H1 (cell line): ENCODE results near the gene IGF2BP3.

Experiments used
- CBX8 ChIP-seq: fragments of 300-800, 300-1000 bp; sonication (generic); IDR thresholded peaks from 2 replicates; pipeline ENCODE4 v1.7.1; 2016; ENCODE audit warnings: low read depth, low read length, borderline replicate concordance
- CHD2 ChIP-seq: IDR thresholded peaks from 2 replicates; pipeline ENCODE4 v1.6.1; 2012; ENCODE audit warnings: low read length, improper control_type of control experiment
- EZH2 ChIP-seq: fragments of 200-600 bp; sonication (generic); IDR thresholded peaks from 2 replicates; pipeline ENCODE4 v1.7.1; 2012; ENCODE audit warnings: low read depth, mild to moderate bottlenecking, moderate library complexity, low read length, inconsistent platforms; ENCODE audit not compliant: severe bottlenecking
- JUN ChIP-seq: IDR thresholded peaks from 2 replicates; pipeline ENCODE4 v1.6.1; 2011; ENCODE audit warnings: low read depth, mild to moderate bottlenecking, improper control_type of control experiment, low read length
- KDM1A ChIP-seq: fragments of 200-600, 300-600 bp; sonication (generic); IDR thresholded peaks from 2 replicates; pipeline ENCODE4 v1.7.1; 2016; ENCODE audit warnings: mild to moderate bottlenecking, low read length, borderline replicate concordance
- POLR2A ChIP-seq, 2 experiments: IDR thresholded peaks; 1 replicate in 1 of 2; 2 replicates in 1 of 2; pipeline ENCODE4 v1.6.1; 2011; ENCODE audit warnings: low read depth in 2 of 2, low read length in 2 of 2, mild to moderate bottlenecking in 2 of 2; ENCODE audit errors: control extremely low read depth in 1 of 2
- POLR2AphosphoS5 ChIP-seq: IDR thresholded peaks from 2 replicates; pipeline ENCODE4 v1.6.1; 2011; ENCODE audit warnings: low read depth, low read length
- TF ChIP-seq, protein P1 (sequence below), 3 experiments: IDR thresholded peaks; 1 replicate in 2 of 3; 2 replicates in 1 of 3; pipeline versions ENCODE4 v1.5.1 to v1.6.1; 2011; ENCODE audit warnings: low read length in 3 of 3, mild to moderate bottlenecking in 3 of 3, inconsistent platforms in 2 of 3, low read depth in 1 of 3, moderate library complexity in 1 of 3; ENCODE audit not compliant: insufficient read depth in 1 of 3; ENCODE audit errors: control extremely low read depth in 1 of 3

DNA sequence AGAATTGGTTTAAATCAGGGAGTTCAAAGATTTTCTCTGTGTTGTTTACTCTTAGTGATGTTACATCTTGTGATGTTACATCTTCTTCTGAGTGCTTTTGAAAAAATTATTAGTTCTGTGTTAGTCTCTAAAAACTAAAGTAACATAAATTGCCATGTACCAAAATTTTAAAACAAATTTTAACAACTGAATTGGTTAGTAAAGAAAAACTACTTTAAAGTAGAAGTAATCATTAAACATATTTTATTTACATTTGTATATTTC, 5.2 kb upstream of the IGF2BP3 start:
- TF ChIP-seq JUN, result no peak
- TF ChIP-seq, protein P1, sequence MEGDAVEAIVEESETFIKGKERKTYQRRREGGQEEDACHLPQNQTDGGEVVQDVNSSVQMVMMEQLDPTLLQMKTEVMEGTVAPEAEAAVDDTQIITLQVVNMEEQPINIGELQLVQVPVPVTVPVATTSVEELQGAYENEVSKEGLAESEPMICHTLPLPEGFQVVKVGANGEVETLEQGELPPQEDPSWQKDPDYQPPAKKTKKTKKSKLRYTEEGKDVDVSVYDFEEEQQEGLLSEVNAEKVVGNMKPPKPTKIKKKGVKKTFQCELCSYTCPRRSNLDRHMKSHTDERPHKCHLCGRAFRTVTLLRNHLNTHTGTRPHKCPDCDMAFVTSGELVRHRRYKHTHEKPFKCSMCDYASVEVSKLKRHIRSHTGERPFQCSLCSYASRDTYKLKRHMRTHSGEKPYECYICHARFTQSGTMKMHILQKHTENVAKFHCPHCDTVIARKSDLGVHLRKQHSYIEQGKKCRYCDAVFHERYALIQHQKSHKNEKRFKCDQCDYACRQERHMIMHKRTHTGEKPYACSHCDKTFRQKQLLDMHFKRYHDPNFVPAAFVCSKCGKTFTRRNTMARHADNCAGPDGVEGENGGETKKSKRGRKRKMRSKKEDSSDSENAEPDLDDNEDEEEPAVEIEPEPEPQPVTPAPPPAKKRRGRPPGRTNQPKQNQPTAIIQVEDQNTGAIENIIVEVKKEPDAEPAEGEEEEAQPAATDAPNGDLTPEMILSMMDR (IDR thresholded peaks at IDR 0.05; ENCODE audit: control extremely low read depth in 1 of 3, insufficient read depth in 1 of 3, low read depth in 1 of 3, low read length in 3 of 3), result no peak
- no peak for TF ChIP-seq KDM1A
- TF ChIP-seq POLR2A (IDR thresholded peaks at IDR 0.05; ENCODE audit: control extremely low read depth in 1 of 2, low read depth in 2 of 2, low read length in 2 of 2), result no peak
- TF ChIP-seq CHD2, result no peak
- no peak for TF ChIP-seq EZH2
- no peak for TF ChIP-seq CBX8
- TF ChIP-seq POLR2AphosphoS5, result no peak
